ENCODE results near the gene TSPAN9. TPM values are rescaled to one million over a fixed set of nuclear protein-coding genes. Genes with fewer than 3 reads are reported as not detected.

TSPAN9 gene
- total RNA-seq, 1 donor from 2014 or later, result 40.9 TPM

DNA sequence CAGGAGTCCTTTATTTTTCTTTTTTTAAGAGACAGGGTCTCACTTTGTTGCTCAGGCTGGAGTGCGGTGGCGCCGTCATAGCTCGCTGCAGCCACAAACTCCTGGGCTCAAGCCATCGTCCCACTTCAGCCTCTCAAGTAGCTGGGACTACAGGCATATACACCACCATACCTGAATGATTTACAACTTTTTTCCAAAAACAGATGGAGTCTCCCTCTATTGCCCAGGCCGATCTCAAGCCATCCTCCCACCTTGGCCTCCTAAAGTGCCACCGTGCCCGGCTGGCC is 205.1 kb downstream of the TSPAN9 start:
- Histone ChIP-seq H3K36me3 (ENCODE audit: insufficient read depth, low read length) (peaks cover 3% of the 10 kb centered on the region), H3K4me1 (ENCODE audit: insufficient read depth, low read length) (no peaks in the 10 kb centered on the region), H3K79me2 (ENCODE audit: insufficient read depth, low read length) (no peaks in the 10 kb centered on the region), H3K4me2 (ENCODE audit: low read length) (no peak overlapping the region), H3K9me3 (ENCODE audit: insufficient read depth, low read depth, low read length) (no peaks in the 10 kb centered on the region), H2AFZ (ENCODE audit: low read depth, low read length) (no peak overlapping the region), H3K27me3 (ENCODE audit: insufficient read depth, low read length) (no peaks in the 10 kb centered on the region), H3K27ac (ENCODE audit: low read depth, low read length) (no peak overlapping the region), H4K20me1 (ENCODE audit: insufficient read depth, low read length) (peaks cover 11% of the 10 kb centered on the region), H3K9ac (ENCODE audit: low read length) (no peak overlapping the region), H3K4me3 (ENCODE audit: insufficient read depth, low read depth, low read length) (no peak overlapping the region)
- Mint-ChIP-seq H3K9me3 (ENCODE audit: unreplicated experiment) (peaks cover 3% of the 10 kb centered on the region), H3K36me3 (ENCODE audit: low read depth, unreplicated experiment) (peaks cover 18% of the 10 kb centered on the region), H3K4me1 (ENCODE audit: low read depth, unreplicated experiment) (no peaks in the 10 kb centered on the region), H3K27me3 (ENCODE audit: low read depth, unreplicated experiment) (peaks cover 18% of the 10 kb centered on the region), H3K4me3 (ENCODE audit: unreplicated experiment) (no peak overlapping the region), H3K27ac (ENCODE audit: unreplicated experiment) (no peak overlapping the region)
- no peak for FAIRE-seq
- no peak for DNase-seq (ENCODE audit: low read depth)
- TF ChIP-seq CTCF (IDR thresholded peaks at IDR 0.05; ENCODE audit: insufficient read depth, low read depth, low read length) (no peak), EZH2 (IDR thresholded peaks at IDR 0.05; ENCODE audit: insufficient read depth, low read length) (no peak)

DNA sequence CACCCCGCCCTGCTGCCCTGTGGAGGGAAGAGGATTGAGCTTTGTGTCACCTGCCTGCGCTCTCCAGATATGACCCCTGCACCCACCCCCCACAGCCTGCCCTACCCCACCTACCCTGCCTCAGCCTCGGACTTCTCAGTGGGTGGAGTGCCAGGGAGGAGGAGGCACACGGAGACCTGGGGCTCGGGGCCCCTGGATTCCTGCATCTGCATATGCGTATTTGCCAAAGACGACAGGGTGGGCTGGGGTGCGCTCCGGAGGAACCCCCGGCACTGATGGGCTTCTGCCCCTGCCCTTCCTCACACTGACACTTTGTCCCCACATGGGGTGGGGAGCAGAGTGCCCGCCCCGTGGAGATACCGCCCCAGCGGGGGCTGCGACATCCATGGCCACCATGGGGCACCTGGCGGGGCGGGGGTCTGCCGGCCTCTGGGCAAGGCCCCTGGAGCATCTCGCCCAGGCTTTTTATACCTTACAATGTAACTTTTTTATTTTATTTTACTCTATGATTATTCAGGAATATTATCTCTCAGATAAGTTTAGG is 206.0 kb downstream of the TSPAN9 start:
- H3K36me3 Mint-ChIP-seq (ENCODE audit: low read depth, unreplicated experiment), result peaks cover 14% of the 10 kb centered on the region
- no peaks in the 10 kb centered on the region for H3K4me1 ChIP-seq (ENCODE audit: insufficient read depth, low read length)
- H3K4me1 Mint-ChIP-seq (ENCODE audit: low read depth, unreplicated experiment), result no peaks in the 10 kb centered on the region
- DNase-seq (ENCODE audit: low read depth), result no peak
- no peak overlapping the region for H3K4me2 ChIP-seq (ENCODE audit: low read length)
- H3K4me3 Mint-ChIP-seq (ENCODE audit: unreplicated experiment), result no peak overlapping the region
- H3K4me3 ChIP-seq (ENCODE audit: insufficient read depth, low read depth, low read length), result no peak overlapping the region
- peaks cover 8% of the 10 kb centered on the region for H4K20me1 ChIP-seq (ENCODE audit: insufficient read depth, low read length)
- H3K36me3 ChIP-seq (ENCODE audit: insufficient read depth, low read length), result peaks cover 3% of the 10 kb centered on the region
- H3K9me3 ChIP-seq (ENCODE audit: insufficient read depth, low read depth, low read length), result no peaks in the 10 kb centered on the region
- FAIRE-seq, result no peak
- H3K27ac Mint-ChIP-seq (ENCODE audit: unreplicated experiment), result no peak overlapping the region
- H2AFZ ChIP-seq (ENCODE audit: low read depth, low read length), result no peak overlapping the region
- H3K79me2 ChIP-seq (ENCODE audit: insufficient read depth, low read length), result no peaks in the 10 kb centered on the region
- no peaks in the 10 kb centered on the region for H3K27me3 ChIP-seq (ENCODE audit: insufficient read depth, low read length)
- peaks cover 20% of the 10 kb centered on the region for H3K27me3 Mint-ChIP-seq (ENCODE audit: low read depth, unreplicated experiment)
- H3K9me3 Mint-ChIP-seq (ENCODE audit: unreplicated experiment), result peaks cover 3% of the 10 kb centered on the region
- no peak overlapping the region for H3K9ac ChIP-seq (ENCODE audit: low read length)
- no peak overlapping the region for H3K27ac ChIP-seq (ENCODE audit: low read depth, low read length)
- TF ChIP-seq EZH2 (IDR thresholded peaks at IDR 0.05; ENCODE audit: insufficient read depth, low read length) (no peak), CTCF (IDR thresholded peaks at IDR 0.05; ENCODE audit: insufficient read depth, low read depth, low read length) (no peak)

GRCh38 chr12:3284405-3284804 is 207.2 kb downstream of the TSPAN9 start:
- no peaks in the 10 kb centered on the region for H3K9me3 Mint-ChIP-seq (ENCODE audit: unreplicated experiment)
- no peak overlapping the region for H3K4me3 ChIP-seq (ENCODE audit: insufficient read depth, low read depth, low read length)
- no peak overlapping the region for H3K27ac ChIP-seq (ENCODE audit: low read depth, low read length)
- no peak overlapping the region for H3K4me2 ChIP-seq (ENCODE audit: low read length)
- peaks cover 9% of the 10 kb centered on the region for H3K36me3 Mint-ChIP-seq (ENCODE audit: low read depth, unreplicated experiment)
- H3K79me2 ChIP-seq (ENCODE audit: insufficient read depth, low read length), result no peaks in the 10 kb centered on the region
- no peaks in the 10 kb centered on the region for H3K27me3 ChIP-seq (ENCODE audit: insufficient read depth, low read length)
- peaks cover 3% of the 10 kb centered on the region for H3K36me3 ChIP-seq (ENCODE audit: insufficient read depth, low read length)
- no peak for DNase-seq (ENCODE audit: low read depth)
- no peak overlapping the region for H3K4me3 Mint-ChIP-seq (ENCODE audit: unreplicated experiment)
- no peaks in the 10 kb centered on the region for H3K4me1 ChIP-seq (ENCODE audit: insufficient read depth, low read length)
- H3K4me1 Mint-ChIP-seq (ENCODE audit: low read depth, unreplicated experiment), result no peaks in the 10 kb centered on the region
- no peaks in the 10 kb centered on the region for H3K9me3 ChIP-seq (ENCODE audit: insufficient read depth, low read depth, low read length)
- H3K27me3 Mint-ChIP-seq (ENCODE audit: low read depth, unreplicated experiment), result peaks cover 25% of the 10 kb centered on the region
- no peak overlapping the region for H2AFZ ChIP-seq (ENCODE audit: low read depth, low read length)
- H3K9ac ChIP-seq (ENCODE audit: low read length), result no peak overlapping the region
- no peak for FAIRE-seq
- TF ChIP-seq EZH2 (IDR thresholded peaks at IDR 0.05; ENCODE audit: insufficient read depth, low read length) (no peak), CTCF (IDR thresholded peaks at IDR 0.05; ENCODE audit: insufficient read depth, low read depth, low read length) (no peak)
- H3K27ac Mint-ChIP-seq (ENCODE audit: unreplicated experiment), result no peak overlapping the region
- no peaks in the 10 kb centered on the region for H4K20me1 ChIP-seq (ENCODE audit: insufficient read depth, low read length)
